Hypothalamus (tissue), 51 donors: ENCODE data around the gene DBNDD2.

Experiments
- DNase-seq, 51 donors: peaks; one replicate each; lab custom pipeline; 2025; lab: John Stamatoyannopoulos, UW

The DBNDD2 gene

DNA sequence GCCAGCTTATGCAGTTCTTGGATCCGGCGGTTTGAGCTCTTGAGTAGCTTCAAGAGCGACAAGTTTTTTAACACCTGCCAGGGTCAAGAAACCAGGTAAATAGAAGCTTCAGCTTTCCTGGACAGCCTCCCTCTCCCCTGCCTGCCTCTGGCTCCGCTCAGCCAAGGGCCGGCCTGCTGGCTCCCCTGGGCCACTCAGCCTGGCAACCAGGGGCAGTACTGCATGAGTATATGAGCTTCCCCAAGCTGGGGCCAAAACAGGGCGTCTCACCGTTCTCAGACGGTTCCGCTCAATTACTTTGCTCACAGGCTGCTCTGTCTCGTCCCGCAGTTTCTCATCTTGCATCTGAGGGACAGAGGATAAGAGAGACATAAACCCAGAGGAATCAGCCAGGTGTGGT lies 30.8 kb upstream of the DBNDD2 start:
- DNase-seq, result no peak

DNA sequence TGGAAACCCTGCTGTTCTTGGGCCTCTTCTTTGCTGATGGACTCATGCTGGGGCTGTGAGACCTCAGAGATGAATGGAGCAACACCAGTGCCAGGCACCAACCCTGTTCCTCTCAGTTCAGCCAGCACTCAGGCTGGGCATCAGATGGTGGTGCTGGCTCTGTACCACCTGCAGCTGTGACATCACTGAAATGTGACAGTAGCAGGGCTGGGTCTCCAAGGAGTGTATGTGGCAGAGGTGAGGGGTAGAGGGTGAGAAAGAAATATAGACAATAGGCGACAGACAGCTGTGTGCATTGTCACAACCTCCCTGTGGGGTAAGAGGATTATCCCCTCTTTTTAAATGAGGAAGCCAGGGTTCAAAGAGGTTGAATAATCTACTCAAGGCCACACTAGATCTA lies 29.9 kb upstream of the DBNDD2 start, which contains the start of gene TP53TG5:
Gene TP53TG5 (minus strand): TSS at position 135 of the 400 bp plus-strand sequence. CDS start 89 bp downstream, at position 46.
- DNase-seq, result peak in 27 of 51 donors; percentile 11 to 84 (median 54)

DNA sequence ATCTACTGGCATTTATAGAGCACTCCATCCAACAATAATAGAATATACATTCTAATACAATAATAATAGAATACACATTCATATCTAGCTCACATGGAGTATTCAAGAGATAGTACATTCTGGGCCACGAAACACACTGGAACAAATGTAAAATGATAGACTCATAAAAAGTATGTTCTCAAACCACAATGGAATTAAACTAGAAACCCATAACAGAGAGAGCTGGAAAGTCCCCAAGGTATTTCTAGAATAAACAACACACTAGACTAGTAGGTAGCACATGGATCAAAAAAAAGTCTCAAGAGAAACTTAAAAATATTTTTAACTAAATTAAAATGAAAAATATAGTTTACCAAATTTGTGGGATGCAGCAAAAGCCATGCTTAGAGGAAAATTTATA lies 20.8 kb upstream of the DBNDD2 start:
- no peak for DNase-seq

DNA sequence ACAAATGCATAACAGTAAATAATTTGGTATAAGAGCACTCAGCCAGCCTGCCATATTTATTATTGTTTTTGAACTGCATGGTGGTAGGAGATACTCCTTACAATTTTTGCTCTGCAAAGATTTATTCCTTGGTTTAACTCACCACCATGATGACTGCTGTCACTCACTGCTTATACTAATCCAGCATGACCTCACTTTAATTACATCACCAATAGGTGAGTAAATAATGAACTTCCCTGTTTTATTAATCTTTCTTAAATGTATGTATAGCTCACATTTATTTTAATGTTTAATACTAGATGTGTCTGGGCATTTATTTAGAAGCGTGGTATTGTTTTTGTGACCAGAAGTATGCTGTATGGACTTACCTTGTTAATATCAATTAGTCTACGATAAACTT lies 17.2 kb upstream of the DBNDD2 start:
- DNase-seq, result no peak

DNA sequence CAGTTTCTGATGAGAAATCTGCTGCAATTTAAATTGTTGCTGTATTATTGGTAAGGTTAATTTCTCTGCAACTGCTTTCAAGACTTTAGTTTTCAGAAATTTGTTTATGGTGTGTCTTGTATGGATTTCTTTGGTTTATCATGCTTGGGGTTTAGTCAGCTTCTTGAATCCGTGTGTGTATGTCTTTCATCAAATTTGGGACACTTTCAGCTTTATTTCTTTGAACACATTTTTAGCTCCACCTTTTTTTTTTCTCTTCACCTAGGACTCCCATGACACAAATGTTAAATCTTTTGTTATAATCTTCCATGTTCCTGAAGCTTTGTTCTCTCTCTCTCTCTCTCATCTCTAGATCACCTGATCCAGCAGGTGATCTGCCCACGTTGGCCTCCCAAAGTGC lies 16.5 kb upstream of the DBNDD2 start:
- no peak for DNase-seq

DNA sequence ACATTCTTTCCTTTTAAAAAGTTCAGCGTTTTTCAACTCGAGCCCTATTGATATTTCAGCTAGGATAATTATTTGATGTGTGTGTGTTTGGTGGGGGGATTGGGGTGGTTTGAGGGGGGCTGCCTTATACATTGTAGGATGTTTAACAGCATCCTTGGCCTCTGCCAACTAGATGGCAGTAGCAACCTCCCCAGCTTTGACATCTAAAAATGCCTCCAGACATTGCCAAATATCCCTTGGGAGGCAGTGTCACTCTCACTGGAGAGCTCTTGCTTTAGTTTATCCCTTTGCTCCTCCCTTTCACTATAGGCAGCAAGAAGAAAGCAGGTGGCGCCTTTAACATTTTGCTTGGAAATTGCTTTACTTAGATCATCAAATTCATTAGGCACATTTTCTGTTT lies 15.4 kb upstream of the DBNDD2 start:
- peak in 5 of 51 donors; percentile 17 to 45 (median 32) for DNase-seq

DNA sequence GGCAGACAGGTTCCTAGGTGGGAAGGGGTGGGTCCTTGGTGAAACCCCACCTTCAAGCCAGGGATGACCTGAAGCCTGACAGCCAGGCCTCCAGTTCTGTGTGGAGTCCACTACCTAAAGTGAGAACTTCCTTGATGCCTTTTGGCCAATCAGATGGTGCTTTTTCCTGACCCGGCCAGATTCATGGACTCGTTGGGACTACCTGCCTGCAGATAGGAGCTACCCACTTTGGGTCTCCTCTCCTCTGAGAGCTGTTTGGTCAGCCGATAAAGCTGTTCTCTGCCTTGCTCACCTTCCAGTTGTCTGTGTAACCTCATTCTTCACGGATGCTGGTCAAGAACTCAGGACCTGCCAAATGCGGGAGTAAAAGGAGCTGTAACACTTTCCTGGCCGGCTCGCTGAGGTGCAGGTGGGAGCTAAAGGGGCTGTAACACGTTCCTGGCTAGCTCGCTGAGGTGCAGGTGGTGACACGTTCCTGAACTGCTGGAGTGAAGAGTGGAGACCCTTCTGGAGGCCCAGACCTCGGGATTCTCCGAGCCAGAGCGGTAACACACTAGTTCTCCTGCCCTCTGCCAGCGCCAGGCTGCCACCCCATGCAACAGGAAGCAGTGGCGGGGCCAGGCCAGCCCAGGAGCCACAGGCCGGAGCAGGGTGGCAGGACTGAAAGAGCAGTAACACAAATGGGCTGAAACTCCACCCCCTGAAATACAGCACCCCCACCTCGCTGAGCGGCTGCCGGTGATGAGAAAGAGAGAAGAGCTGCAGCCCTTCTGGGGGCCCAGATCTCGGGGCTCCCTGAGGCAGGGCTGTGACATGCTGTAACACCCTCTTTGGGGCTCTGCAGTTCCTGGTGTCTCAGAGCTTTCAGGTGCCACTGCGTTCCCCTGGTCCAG lies 13.6 kb upstream of the DBNDD2 start:
- no peak for DNase-seq

DNA sequence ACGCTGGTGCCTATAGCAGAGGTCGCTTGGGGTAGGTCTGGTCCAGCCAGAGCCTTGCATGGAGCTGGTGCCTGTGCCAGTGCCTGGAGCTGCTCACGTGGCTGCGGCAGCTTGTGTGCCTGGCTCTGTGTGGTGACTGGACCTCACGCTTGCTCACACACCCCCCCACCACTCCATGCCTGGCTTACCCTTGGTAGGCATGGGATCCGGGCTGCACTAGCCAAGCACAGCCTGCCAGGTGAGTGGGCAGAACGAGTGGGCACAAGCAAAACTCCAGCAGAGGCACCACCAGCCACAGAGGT lies 13.0 kb upstream of the DBNDD2 start:
- no peak for DNase-seq

DNA sequence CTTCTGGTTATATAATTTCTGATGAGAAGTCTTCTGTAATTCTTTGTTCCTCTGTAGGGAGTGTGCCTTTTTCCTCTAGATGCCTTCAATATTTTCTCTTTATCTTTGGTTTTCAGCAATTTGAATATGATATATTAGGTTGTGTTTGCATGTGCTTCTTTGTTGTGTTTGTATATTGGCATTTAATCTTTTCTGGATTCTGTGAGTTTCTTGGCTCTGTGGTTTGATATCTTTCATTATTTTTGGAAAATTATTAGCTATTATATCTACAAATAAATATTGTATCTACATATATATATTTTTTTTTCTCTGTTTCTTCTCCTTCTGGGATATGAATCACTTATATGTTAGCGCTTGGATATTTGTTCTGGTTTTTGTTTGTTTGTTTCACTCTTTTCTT lies 9.1 kb upstream of the DBNDD2 start:
- DNase-seq, result no peak

DNA sequence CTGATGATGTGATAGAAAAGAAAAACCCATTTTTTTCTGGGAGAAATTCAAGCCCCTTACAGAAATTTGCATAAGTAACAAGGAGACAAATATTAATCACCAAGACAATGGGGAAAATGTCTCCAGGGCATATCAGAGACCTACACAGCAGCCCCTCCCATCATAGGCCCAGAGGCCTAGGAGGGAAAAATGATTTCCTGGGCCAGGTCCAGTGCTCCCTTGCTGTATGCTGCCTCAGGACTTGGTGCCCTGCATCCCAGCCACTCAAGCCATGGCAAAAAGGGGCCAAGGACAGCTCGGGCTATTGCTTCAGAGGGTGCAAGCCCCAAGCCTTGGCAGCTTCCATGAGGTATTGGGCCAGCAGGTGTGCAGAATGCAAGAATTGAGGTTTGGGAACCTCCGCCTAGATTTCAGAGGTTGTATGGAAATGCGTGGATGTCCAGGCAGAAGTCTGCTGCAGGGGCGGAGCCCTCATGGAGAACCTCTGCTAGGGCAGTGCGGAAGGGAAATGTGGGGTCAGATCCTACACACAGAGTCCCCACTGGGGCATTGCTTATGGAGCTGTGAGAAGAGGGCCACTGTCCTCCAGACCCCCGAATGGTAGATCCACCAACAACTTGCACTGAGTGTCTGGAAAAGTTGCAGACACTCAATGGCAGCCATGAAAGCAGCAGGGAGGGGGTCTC lies 7.6 kb upstream of the DBNDD2 start:
- DNase-seq, result no peak

DNA sequence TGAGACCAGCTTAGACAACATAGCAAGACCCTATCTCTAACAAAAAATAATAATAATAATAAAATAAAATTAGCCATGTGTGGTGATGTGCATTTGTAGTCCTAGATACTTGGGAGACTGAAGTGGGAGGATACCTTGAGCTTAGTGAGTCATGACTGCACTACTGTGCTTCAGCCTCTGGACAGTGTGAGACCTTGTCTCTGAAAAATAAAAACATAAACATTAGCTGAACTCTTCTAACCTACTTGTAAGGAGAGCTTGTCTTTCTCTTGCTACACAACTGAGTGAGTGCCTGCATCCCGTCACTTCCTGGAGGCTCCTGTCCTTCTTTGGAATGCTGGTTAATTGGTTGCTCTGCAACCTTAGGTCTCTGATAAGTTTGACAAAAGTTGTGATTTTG lies 5.1 kb upstream of the DBNDD2 start:
- DNase-seq, result no peak

DNA sequence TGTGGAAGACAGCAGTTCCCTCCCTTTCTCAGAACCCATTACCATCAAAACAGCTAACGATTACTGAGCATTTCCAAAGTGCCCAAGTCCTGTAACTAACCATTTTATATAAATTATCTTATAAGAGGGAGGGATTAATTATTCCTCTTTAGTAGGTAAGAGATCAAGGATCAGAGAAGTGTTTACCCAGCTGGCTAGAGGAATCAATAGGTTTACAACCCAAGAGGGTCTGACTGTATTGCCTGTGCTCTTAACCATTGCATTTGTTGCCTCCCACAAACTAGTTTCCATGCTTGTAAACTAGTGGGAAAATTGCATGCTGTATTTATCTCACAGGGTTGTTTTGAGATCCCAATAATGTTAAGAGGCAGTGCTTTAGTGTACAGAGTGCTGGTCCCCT lies 3.7 kb upstream of the DBNDD2 start:
- DNase-seq, result no peak

DNA sequence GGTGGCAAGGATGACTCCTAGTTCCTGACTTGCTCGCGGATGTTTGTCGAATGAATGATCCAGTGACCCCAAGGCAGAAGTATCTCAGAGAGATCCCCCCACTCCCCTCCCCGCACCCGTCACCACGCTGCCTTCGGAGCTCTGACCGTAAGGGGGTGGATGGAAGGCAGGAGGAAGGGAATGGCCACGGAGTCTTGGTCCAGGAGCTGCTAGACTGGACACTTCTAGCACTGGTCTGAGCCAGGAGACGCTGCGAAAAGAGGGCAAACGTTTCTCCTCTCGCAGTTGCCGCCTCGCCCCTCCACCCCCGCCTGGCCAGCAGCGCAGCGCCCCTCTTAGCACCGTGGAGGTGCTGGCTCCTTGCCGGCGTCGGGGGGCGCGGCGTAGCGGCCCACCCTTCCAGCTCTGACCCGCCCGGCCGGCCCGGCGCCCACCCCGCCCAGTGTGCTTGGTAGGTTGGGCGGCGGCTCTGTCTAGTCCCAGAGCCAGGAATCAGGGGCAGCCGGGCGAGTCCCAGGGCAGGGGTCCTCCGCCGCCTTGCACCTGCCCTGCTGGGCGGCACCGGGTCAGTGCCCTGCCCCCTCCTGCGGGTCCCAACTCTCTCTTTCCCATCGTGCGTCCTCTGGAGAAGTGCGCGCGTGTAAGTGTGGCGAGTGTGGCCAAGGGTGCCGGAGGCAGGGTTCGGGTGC lies 2.4 kb upstream of the DBNDD2 start:
- peak in 7 of 51 donors; percentile 22 to 66 (median 57) for DNase-seq

DNA sequence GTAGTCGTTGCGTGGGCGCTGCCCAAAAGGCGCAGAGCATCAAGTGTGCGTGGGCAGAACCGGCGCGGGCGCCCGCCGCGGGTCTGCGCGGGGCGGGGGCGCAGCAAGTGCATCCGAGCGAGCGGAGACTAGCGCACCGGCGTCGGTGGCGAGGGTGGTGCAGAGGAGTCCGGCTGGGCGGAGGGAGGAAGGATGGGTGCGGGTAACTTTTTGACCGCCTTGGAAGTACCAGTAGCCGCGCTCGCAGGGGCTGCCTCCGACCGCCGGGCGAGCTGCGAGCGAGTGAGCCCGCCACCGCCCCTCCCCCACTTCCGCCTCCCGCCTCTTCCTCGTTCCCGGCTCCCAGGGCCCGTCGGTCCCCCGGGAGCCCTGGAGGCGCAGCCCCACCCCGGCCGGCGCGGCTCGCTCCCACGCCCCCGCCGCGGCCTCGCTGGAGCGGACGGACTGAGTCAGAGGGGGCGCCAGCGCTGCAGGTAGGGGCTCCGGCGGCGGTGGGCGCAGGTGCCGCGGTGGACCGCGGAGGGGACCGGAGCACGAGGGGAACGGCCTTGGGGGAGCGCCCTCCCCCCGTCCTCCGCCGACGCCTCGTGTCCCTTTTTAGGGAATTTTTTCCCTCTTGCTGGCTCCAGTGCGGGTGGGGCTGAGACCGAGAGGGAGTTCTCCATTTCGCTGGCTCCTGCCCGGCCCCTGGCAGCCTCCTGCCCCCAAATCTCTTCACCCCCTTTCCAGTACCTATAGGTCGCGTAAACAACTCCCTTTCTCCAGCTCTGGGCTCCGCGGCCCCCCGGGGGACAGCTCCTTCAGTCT lies 1.6 kb upstream of the DBNDD2 start:
- peak in 46 of 51 donors; percentile 32 to 82 (median 60) for DNase-seq

DNA sequence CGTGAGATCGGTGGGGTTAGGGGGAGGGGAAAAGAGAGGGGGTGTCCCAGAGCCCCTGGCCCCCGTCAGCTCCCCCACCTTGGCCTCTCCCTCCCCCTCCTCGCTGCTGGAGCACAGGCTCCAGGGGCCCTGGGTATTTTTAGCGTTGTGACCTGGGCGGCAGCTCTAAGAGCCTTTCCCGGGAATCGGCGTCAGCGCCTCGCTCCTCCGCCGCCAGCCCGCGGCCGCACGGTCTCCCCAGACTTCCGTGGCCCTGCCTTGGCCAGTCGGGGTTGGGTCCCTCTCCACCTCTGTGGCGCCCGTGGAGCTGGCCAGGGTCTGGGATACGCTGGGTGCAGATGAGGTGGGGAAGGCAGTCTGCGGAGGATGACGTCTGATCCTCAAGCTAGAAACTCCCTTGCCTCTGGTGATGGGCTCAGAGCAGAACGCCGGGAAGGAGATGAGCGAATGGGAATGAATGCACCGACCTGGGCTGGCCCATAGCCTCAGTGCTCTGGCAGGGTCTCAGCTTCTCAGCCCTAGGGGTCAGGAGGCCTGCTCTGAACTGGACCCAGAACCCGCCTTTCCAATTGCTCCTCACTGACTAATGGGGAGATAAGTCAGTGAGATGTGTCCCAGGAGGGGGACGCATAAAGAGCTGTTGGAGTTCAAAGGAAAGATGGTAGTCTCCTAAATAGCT lies 883 bp upstream of the DBNDD2 start:
- peak in 27 of 51 donors; percentile 26 to 84 (median 55) for DNase-seq

DNA sequence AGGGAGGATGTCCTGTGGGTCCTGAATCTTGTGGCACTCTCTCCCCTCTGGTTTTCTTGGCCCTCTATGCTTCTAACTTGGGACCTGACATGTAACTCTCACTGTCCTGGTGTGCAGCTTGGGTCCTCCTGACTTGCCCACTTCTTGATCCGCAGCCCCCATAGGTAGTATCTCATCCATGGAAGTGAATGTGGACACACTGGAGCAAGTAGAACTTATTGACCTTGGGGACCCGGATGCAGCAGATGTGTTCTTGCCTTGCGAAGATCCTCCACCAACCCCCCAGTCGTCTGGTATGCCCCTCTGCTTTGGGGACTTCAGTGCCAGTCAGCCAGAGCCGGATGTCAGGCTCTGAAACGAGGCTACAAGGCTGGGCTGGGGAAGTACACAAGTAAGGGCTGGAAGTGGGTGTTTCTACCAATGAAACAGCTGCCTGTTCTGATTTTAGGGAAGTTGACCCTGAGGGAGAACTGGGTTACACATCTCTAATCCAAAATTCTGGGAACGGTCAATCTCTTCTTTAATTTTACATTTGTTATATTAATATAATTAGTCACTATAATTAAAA lies 641 bp downstream of the DBNDD2 start:
- DNase-seq, result peak in 18 of 51 donors; percentile 16 to 56 (median 30)

DNA sequence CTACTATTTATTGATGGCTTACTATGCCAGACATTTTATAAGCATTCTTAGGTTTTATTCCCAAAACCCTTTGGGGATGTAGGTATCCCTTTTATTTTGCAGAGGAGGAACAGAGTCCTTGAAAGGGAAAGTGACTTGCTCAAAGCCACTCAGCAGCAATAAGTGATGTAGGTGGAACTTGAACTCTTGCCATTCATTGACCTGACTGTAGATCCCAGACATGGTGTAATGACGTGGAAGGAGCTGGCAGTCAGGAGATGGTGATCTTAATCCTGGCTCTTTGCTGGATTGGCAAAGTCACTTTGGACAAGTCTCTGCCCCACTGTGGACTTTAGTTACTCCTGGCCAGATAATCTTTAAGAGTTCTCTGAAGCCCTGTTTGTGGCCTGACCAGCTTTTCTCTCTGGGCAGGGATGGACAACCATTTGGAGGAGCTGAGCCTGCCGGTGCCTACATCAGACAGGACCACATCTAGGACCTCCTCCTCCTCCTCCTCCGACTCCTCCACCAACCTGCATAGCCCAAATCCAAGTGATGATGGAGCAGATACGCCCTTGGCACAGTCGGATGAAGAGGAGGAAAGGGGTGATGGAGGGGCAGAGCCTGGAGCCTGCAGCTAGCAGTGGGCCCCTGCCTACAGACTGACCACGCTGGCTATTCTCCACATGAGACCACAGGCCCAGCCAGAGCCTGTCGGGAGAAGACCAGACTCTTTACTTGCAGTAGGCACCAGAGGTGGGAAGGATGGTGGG lies 1.6 kb downstream of the DBNDD2 start:
- DNase-seq, result no peak

DNA sequence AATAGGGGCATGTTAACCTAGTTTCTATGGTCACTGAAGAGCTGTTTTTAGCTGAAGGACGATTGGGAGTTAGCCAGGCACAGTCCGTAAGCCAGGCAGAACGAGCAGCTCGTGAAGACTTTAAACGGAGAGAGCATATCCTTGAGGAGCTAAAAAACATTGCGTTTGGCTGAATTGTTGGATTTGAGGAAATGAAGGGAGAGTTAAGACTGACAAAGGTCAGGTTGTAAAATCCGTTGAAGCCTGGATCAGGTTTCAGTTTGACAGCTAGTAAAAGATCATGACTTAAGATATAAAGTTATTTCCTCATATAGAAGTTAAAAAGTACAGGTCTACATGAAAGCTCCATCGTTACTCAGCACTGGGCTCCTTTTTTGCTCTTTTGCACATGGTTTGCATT lies 2.8 kb downstream of the DBNDD2 start:
- no peak for DNase-seq

DNA sequence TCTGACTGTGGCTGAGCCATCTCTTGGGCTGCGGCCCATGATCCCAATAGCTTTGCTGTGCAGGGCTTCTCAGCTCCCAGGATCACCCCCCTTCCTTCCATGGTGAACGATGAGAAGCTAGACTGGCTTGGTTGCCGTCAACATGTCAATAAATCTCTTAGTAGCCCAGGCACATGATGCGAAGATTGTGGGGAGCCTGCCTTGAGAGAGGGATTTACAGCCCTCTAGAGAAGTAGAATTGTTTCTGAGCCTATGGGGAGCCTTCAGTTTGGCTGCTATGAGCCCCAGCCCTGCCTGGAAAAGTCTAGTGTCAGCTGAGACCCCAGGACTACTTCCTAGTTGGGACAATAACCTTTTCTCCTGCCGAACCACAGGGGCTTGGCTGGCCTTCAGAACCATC lies 4.6 kb downstream of the DBNDD2 start:
- no peak for DNase-seq
